ENCODE data around the gene TMEM163. TPM values are rescaled to one million over a fixed set of nuclear protein-coding genes. Genes with fewer than 3 reads are reported as not detected.
A peak's percentile ranks its signal among the peaks of the same experiment; 100 is the strongest.

TMEM163 gene
- total RNA-seq, 1 experiment from 2014 or later, result 4.1 TPM

DNA sequence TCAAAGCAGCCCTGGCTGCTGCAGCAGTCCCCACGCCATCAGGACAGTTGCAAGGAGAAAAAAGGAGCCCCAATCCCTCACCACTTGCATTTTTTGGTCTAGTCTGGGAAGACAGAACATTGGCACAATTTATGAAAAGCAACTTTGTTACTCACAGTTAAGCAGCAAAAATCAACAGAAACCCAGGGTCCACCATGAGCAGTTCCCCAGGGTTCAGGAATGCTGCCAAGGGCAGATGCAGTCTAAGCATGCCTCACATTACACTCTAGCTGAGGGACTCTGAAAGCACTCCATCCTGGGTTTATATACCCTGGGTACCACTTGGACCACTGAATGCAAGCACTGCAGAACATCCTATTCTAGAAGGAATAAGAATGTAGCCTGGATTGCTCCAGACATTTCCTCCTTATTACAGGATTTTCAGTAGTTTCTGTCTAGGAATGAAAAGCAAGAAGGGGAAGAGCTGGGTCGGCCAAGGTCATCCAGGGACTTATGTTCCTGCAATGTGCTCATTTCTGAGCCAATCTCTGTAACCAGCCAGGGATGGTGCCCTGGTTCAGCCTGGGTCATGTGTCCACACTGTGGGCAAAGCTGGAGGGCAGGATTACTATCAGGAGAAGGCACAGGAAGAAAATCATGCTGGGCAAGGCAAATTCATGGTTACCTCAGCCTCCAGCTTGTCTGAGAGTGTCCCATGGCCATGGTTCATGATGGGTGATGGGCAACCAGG lies 19.5 kb upstream of the TMEM163 start:
- H3K27me3 ChIP-seq (replicated peaks; ENCODE audit: control insufficient read depth, insufficient read depth, low read length), result no peaks in the 10 kb centered on the region
- H3K9me3 ChIP-seq, result peaks cover 4% of the 10 kb centered on the region
- Mint-ChIP-seq H3K36me3 (ENCODE audit: insufficient read depth, unreplicated experiment) (no peaks in the 10 kb centered on the region), H3K4me1 (ENCODE audit: low read depth, unreplicated experiment) (no peaks in the 10 kb centered on the region), H3K9me3 (ENCODE audit: unreplicated experiment) (peaks cover 10% of the 10 kb centered on the region), H3K27ac (ENCODE audit: unreplicated experiment) (no peak overlapping the region), H3K27me3 (ENCODE audit: insufficient read depth, unreplicated experiment) (no peaks in the 10 kb centered on the region), H3K4me3 (ENCODE audit: unreplicated experiment) (no peak overlapping the region)
- no peak for DNase-seq
- ChIA-PET POLR2A (no interaction called here), CTCF (no interaction called here)
- no peak overlapping the region for H3K4me3 ChIP-seq (ENCODE audit: low read depth, low read length)
- intact Hi-C loops (cut with micrococcal nuclease; ENCODE audit: unreplicated experiment), result no loop called here
- no TSS peak for BruUV-seq (replicated peaks)
- H3K4me1 ChIP-seq, result no peaks in the 10 kb centered on the region; the same call in none of the 2 replicates
- no peaks in the 10 kb centered on the region; the same call in 1 of the 2 replicates for H3K36me3 ChIP-seq (ENCODE audit: control insufficient read depth, insufficient read depth, low read length)
- TF ChIP-seq, protein P1, sequence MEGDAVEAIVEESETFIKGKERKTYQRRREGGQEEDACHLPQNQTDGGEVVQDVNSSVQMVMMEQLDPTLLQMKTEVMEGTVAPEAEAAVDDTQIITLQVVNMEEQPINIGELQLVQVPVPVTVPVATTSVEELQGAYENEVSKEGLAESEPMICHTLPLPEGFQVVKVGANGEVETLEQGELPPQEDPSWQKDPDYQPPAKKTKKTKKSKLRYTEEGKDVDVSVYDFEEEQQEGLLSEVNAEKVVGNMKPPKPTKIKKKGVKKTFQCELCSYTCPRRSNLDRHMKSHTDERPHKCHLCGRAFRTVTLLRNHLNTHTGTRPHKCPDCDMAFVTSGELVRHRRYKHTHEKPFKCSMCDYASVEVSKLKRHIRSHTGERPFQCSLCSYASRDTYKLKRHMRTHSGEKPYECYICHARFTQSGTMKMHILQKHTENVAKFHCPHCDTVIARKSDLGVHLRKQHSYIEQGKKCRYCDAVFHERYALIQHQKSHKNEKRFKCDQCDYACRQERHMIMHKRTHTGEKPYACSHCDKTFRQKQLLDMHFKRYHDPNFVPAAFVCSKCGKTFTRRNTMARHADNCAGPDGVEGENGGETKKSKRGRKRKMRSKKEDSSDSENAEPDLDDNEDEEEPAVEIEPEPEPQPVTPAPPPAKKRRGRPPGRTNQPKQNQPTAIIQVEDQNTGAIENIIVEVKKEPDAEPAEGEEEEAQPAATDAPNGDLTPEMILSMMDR (IDR thresholded peaks at IDR 0.05; ENCODE audit: insufficient read depth in 1 of 2, low read depth in 1 of 2, low read length in 1 of 2, severe bottlenecking in 1 of 2, unreplicated experiment in 1 of 2), result no peak

DNA sequence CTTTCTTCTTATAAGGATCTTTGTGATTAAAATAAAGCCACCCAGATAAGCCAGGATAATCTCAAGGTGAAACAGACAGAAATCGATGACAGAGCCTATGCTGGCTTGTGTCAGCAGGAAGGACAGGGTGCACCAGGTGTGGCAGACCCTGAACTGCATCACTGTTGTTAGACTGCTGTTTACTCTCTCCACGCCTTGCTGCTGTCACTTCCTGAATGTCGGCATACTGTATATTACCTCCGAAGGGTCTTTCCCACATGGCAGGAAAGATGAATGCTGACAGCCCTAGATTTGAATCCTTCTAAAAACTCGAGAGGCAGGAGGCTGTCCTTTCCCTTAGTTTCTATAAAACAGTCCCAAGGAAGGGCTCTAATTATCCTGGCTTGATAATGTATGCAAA lies 18.9 kb upstream of the TMEM163 start:
- no peak for DNase-seq
- intact Hi-C loops (cut with micrococcal nuclease; ENCODE audit: unreplicated experiment), result no loop called here
- Mint-ChIP-seq H3K9me3 (ENCODE audit: unreplicated experiment) (peaks cover 4% of the 10 kb centered on the region), H3K27me3 (ENCODE audit: insufficient read depth, unreplicated experiment) (no peaks in the 10 kb centered on the region), H3K27ac (ENCODE audit: unreplicated experiment) (no peak overlapping the region), H3K4me1 (ENCODE audit: low read depth, unreplicated experiment) (no peaks in the 10 kb centered on the region), H3K36me3 (ENCODE audit: insufficient read depth, unreplicated experiment) (no peaks in the 10 kb centered on the region), H3K4me3 (ENCODE audit: unreplicated experiment) (no peak overlapping the region)
- BruUV-seq (replicated peaks), result no TSS peak
- no peaks in the 10 kb centered on the region; the same call in 1 of the 2 replicates for H3K36me3 ChIP-seq (ENCODE audit: control insufficient read depth, insufficient read depth, low read length)
- no peaks in the 10 kb centered on the region; the same call in none of the 2 replicates for H3K4me1 ChIP-seq
- ChIA-PET POLR2A (no interaction called here), CTCF (no interaction called here)
- H3K9me3 ChIP-seq, result peaks cover 9% of the 10 kb centered on the region
- TF ChIP-seq, protein P1 (IDR thresholded peaks at IDR 0.05; ENCODE audit: insufficient read depth in 1 of 2, low read depth in 1 of 2, low read length in 1 of 2, severe bottlenecking in 1 of 2, unreplicated experiment in 1 of 2), result no peak
- no peak overlapping the region for H3K4me3 ChIP-seq (ENCODE audit: low read depth, low read length)
- H3K27me3 ChIP-seq (replicated peaks; ENCODE audit: control insufficient read depth, insufficient read depth, low read length), result no peaks in the 10 kb centered on the region

DNA sequence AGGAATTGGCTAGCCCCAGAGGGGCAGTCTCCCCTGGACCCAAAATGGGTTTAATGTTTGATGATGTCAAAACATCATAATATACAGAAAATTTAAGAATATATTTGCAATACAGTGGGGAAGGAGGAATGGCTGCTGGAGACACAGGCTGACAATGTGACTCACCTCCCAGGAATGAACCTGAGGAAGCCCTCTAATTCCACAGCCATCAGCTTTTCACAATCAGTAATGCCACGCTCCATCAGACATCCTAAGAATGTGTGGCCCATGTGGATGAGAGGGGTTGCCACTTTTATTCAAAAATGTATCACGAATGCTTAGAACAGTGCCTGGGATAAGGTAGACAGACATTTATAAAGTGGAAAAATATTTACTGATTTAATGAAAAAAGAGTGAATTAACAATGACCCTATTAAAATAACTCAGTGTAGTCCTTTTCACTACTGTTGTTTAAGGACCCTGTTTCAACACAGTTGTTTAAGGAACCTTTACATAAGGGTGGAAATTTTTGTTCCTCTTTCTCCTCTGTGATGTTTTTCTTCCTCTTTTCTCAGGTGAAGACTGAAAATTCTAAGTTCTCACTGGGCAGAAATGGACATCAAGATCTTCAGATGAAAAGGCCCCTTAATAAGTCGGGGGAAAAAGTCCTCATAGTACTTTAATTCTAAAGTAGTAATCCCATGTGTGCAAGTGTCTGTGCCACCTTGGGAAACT lies 17.5 kb upstream of the TMEM163 start:
- H3K9me3 ChIP-seq, result peaks cover 9% of the 10 kb centered on the region
- Mint-ChIP-seq H3K27me3 (ENCODE audit: insufficient read depth, unreplicated experiment) (no peaks in the 10 kb centered on the region), H3K4me3 (ENCODE audit: unreplicated experiment) (no peak overlapping the region), H3K27ac (ENCODE audit: unreplicated experiment) (no peak overlapping the region), H3K9me3 (ENCODE audit: unreplicated experiment) (no peaks in the 10 kb centered on the region), H3K4me1 (ENCODE audit: low read depth, unreplicated experiment) (no peaks in the 10 kb centered on the region), H3K36me3 (ENCODE audit: insufficient read depth, unreplicated experiment) (no peaks in the 10 kb centered on the region)
- H3K4me3 ChIP-seq (ENCODE audit: low read depth, low read length), result no peak overlapping the region
- TF ChIP-seq, protein P1 (IDR thresholded peaks at IDR 0.05; ENCODE audit: insufficient read depth in 1 of 2, low read depth in 1 of 2, low read length in 1 of 2, severe bottlenecking in 1 of 2, unreplicated experiment in 1 of 2), result no peak
- peak in 1 of 2 experiments; percentile 40 for DNase-seq
- intact Hi-C loops (cut with micrococcal nuclease; ENCODE audit: unreplicated experiment), result no loop called here
- ChIA-PET POLR2A (no interaction called here), CTCF (no interaction called here)
- H3K36me3 ChIP-seq (ENCODE audit: control insufficient read depth, insufficient read depth, low read length), result no peaks in the 10 kb centered on the region; the same call in 1 of the 2 replicates
- no TSS peak for BruUV-seq (replicated peaks)
- no peaks in the 10 kb centered on the region for H3K27me3 ChIP-seq (replicated peaks; ENCODE audit: control insufficient read depth, insufficient read depth, low read length)
- no peaks in the 10 kb centered on the region; the same call in none of the 2 replicates for H3K4me1 ChIP-seq

All from Caco-2 (cell line).